Measurements from ENCODE around the gene SH3RF2.

SH3RF2 gene

GRCh38 chr5:146048994-146049703 is 112.8 kb downstream of the SH3RF2 start:
- no peak for DNase-seq

- no peak for DNase-seq
Measured at GRCh38 chr5:146049704-146050026, 113.3 kb downstream of the SH3RF2 start.

GRCh38 chr5:146050086-146050485 is 113.7 kb downstream of the SH3RF2 start:
- DNase-seq, result no peak

DNA sequence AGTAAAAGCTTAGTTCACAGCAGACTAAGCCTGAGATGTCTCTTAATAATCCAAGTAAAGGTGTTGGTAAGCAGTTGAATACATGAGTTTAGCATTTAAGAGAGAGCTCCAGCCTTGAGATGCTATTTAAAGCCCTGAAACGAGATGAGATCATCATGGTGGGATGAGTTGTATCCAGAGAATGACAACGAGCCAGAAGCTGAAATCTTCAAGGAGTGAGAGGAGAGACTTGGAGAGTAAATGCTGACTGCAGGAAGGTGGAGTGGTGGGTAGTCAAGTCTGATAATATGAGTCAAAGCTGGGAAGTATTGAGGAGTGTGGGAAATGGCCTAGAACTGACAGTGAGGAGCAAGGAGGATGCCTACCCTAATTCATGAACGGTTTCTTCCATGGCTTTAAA is 115.3 kb downstream of the SH3RF2 start:
- DNase-seq, result no peak

- no peak for DNase-seq
Measured at GRCh38 chr5:146052780-146053179, 116.4 kb downstream of the SH3RF2 start.

GRCh38 chr5:146055432-146055831 is 119.1 kb downstream of the SH3RF2 start:
- DNase-seq, result no peak

DNA sequence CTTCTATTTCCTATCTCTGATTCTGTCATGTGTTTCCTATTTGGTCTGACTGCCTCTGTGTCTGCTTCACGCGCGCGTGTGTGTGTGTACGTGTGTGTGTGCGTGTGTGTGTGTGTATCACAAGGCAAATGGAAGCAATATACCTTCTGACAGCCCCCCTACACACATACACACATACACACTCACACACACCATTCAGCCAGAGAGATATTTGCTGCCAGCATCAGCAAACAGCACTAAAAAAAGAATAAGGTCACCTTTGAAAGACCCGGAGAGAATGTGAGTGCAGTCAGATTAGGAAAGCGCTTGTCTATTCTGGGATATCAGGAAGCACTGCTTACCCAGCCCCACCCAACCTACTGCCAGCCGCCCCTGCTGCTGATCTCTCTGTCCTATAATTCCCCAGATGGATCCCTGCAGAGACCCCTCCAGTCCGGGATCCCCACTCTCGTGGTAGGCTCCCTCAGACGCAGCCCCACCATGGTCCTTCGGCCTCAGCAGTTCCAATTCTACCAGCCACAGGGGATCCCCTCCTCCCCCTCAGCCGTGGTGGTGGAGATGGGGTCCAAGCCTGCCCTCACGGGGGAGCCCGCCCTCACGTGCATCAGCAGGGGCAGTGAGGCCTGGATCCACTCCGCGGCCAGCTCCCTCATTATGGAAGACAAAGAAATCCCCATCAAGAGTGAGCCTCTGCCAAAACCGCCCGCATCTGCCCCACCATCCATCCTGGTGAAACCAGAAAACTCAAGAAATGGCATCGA is 123.3 kb downstream of the SH3RF2 start:
- DNase-seq, result no peak

GRCh38 chr5:146060221-146060585 is 123.8 kb downstream of the SH3RF2 start:
- DNase-seq, result no peak

GRCh38 chr5:146066968-146067367 is 130.6 kb downstream of the SH3RF2 start:
- DNase-seq, result no peak

DNA sequence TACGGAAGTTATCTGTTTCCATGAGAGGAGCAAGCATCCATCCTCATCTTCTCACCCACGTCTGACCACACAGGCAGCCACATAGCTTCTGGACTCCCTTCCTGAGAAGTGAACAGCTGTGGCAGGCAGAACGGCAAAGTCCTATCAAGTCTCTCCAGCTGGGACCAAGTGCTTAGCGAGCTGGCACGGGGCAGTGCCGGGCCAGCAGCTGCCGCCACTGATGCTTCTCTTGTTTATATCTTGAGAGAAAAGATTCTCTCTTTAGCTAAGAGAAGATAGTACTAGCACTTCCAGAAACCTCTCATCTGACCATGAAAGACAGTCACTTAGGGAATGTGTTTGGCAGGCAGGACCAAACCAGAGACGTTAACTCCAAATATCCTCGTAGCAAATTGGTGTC is 131.8 kb downstream of the SH3RF2 start:
- no peak for DNase-seq

DNA sequence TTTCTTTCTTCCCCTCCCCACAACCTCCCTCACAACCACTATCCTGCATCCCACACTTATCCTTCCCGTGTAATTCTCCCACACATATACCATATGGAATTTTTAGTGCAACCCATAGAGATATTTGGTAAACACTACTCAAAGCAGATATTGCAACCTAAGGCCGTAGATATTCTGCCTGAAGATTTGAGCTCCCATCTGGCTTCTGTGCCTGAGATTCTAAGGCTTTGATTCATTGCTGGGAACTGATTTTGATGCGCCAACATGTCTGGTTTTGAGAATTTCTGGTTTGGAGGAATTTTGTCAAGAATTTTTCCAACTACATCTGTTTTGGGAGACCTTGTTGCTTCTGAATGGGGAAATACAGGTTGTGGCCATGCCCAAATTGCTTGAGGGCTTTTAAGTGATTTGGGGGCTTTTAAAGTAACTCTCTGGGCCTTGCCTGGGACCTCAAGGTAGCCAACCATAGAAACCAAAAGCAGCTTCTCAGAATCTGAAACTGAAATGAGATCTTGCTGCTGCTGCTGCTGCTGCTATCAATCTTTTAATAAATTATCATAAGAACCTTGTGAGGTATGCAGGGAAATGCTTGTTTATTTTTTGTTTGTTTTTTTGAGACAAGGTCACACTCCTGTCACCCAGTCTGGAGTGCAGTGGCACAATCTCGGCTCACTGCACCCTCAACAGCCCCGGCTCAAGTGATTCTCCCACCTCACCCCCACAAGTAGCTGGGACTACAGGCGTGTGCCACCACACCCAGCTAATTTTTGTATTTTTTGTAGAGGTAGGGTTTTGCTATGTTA is 132.8 kb downstream of the SH3RF2 start:
- no peak for DNase-seq

- no peak for DNase-seq
Measured at GRCh38 chr5:146069780-146070099, 133.4 kb downstream of the SH3RF2 start.

GRCh38 chr5:146070746-146071145 is 134.4 kb downstream of the SH3RF2 start:
- no peak for DNase-seq

- no peak for DNase-seq
Measured at GRCh38 chr5:146071171-146071570, 134.8 kb downstream of the SH3RF2 start.

GRCh38 chr5:146072595-146072994 is 136.2 kb downstream of the SH3RF2 start:
- no peak for DNase-seq

- no peak for DNase-seq
Measured at GRCh38 chr5:146073239-146073900, 137.0 kb downstream of the SH3RF2 start.

- no peak for DNase-seq
Measured at GRCh38 chr5:146076028-146076427, 139.7 kb downstream of the SH3RF2 start.

DNA sequence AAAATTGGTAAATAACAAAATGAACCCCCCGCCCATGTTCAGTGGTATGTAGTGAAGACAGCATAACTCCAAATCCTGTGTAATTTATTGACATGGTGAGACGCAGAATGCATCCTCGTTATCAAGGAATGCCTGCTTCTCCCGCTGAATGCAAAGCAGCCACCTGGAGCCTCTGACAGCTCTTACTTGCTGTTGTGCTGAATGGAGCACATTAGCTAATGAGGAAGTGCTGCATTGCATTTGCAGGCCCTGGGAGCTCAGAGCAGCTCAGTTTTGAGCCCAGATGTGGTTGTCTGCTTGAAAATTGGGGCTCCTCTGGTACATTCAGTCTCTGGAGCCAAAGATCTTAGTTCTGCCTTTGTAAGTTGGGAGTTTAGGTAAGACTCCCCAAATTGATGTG is 140.1 kb downstream of the SH3RF2 start:
- no peak for DNase-seq

GRCh38 chr5:146078566-146078965 is 142.2 kb downstream of the SH3RF2 start:
- no peak for DNase-seq

GRCh38 chr5:146079695-146080373 is 143.5 kb downstream of the SH3RF2 start:
- no peak for DNase-seq

- DNase-seq, result no peak
Measured at GRCh38 chr5:146081556-146081955, 145.2 kb downstream of the SH3RF2 start.

DNA sequence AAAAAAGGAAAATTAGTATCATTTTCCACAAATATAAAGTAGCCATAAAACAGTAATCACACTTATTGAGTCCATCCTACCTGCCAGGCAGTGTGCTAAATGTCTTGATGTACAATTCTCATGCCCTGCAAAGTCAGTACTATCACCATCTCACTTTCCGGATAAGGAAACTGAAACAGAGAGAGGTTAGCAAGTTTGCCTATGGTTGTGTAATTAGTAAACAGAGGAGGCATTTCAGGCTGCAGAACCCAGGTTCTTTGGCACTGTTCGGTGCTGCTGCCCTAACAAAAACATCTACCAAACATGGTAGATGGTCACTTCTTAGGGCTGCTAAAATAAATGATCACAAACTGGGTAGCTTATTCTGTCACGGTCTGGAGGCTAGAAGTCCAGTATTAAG is 146.4 kb downstream of the SH3RF2 start:
- DNase-seq, result no peak

DNA sequence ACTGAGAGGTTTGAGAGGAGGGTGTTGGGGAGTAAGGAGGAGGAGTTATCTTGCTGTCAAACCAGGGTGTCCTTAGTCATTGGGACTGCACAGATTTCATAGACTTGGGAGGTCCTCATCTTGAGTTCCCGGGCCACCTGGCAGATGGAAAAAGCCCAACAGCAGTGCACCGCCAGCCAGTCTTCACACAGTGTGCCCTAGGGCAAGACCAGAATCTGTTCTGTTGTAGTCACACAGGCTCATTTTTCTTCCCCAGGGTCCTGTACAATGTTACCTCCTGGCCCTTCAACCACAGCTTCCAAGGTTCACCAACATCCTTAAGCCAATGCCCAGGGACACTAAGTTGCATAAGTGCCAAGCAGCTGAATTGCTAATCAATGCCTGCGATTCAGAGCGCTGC is 148.0 kb downstream of the SH3RF2 start:
- DNase-seq, result no peak

All from activated CD8-positive, alpha-beta memory T cell treated with anti-CD3 and anti-CD28 coated beads for 24 hours (primary cell).